Endothelial cell (in vitro differentiated cells): ENCODE results near the gene EXOSC2. TPM values are rescaled to one million over a fixed set of nuclear protein-coding genes. Genes with fewer than 3 reads are reported as not detected.

Source experiments
- DNase-seq: peaks from one replicate; pipeline ENCODE4 v3.0.0; 2021; ENCODE audit warnings: low spot score
- H3K27ac Mint-ChIP-seq: one replicate; pipeline ENCODE4 v1.8.0; 2021; ENCODE audit warnings: mixed read lengths, inconsistent platforms; ENCODE audit not compliant: unreplicated experiment
- H3K27me3 Mint-ChIP-seq: one replicate; pipeline ENCODE4 v1.8.0; 2021; ENCODE audit warnings: mild to moderate bottlenecking, moderate library complexity, mixed read lengths, inconsistent platforms; ENCODE audit not compliant: unreplicated experiment
- H3K36me3 Mint-ChIP-seq: one replicate; pipeline ENCODE4 v1.8.0; 2021; ENCODE audit warnings: mild to moderate bottlenecking, low read depth, mixed read lengths, inconsistent platforms; ENCODE audit not compliant: unreplicated experiment
- H3K4me1 Mint-ChIP-seq: one replicate; pipeline ENCODE4 v1.8.0; 2021; ENCODE audit warnings: mild to moderate bottlenecking, mixed read lengths, inconsistent platforms; ENCODE audit not compliant: unreplicated experiment
- H3K4me3 Mint-ChIP-seq: one replicate; pipeline ENCODE4 v1.8.0; 2021; ENCODE audit warnings: mild to moderate bottlenecking, mixed read lengths, inconsistent platforms; ENCODE audit not compliant: unreplicated experiment
- H3K9me3 Mint-ChIP-seq: one replicate; pipeline ENCODE4 v1.8.0; 2021; ENCODE audit warnings: mixed read lengths, inconsistent platforms; ENCODE audit not compliant: unreplicated experiment
- total RNA-seq: library from RNA; stranded (reverse); fragmentation: NEBNext Ultra II Directional; extraction: Animal tissue kit (Norgen Biotek cat#: 25700); gene quantifications from one replicate; pipeline ENCODE4 v1.2.1, GENCODE V29; 2021; ENCODE audit not compliant: unreplicated experiment
- TF ChIP-seq, protein P1 (sequence below): fragments of 200-600 bp; sonication (generic); IDR thresholded peaks from one replicate; pipeline ENCODE4 v1.5.0; 2021; ENCODE audit warnings: antibody characterized with exemption; ENCODE audit not compliant: unreplicated experiment

Gene EXOSC2
- total RNA-seq, 1 donor from 2014 or later: 26.0 TPM

- Mint-ChIP-seq H3K27me3 (peaks cover 1% of the 10 kb centered on the region), H3K36me3 (peaks cover 6% of the 10 kb centered on the region), H3K9me3 (no peaks in the 10 kb centered on the region), H3K4me1 (peaks cover 26% of the 10 kb centered on the region), H3K4me3 (no peak overlapping the region), H3K27ac (peak overlapping the region; percentile 57)
- DNase-seq: no peak
- TF ChIP-seq, protein P1, sequence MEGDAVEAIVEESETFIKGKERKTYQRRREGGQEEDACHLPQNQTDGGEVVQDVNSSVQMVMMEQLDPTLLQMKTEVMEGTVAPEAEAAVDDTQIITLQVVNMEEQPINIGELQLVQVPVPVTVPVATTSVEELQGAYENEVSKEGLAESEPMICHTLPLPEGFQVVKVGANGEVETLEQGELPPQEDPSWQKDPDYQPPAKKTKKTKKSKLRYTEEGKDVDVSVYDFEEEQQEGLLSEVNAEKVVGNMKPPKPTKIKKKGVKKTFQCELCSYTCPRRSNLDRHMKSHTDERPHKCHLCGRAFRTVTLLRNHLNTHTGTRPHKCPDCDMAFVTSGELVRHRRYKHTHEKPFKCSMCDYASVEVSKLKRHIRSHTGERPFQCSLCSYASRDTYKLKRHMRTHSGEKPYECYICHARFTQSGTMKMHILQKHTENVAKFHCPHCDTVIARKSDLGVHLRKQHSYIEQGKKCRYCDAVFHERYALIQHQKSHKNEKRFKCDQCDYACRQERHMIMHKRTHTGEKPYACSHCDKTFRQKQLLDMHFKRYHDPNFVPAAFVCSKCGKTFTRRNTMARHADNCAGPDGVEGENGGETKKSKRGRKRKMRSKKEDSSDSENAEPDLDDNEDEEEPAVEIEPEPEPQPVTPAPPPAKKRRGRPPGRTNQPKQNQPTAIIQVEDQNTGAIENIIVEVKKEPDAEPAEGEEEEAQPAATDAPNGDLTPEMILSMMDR: no peak
Observed at GRCh38 chr9:130743656-130744055, 50.1 kb downstream of the EXOSC2 start.

DNA sequence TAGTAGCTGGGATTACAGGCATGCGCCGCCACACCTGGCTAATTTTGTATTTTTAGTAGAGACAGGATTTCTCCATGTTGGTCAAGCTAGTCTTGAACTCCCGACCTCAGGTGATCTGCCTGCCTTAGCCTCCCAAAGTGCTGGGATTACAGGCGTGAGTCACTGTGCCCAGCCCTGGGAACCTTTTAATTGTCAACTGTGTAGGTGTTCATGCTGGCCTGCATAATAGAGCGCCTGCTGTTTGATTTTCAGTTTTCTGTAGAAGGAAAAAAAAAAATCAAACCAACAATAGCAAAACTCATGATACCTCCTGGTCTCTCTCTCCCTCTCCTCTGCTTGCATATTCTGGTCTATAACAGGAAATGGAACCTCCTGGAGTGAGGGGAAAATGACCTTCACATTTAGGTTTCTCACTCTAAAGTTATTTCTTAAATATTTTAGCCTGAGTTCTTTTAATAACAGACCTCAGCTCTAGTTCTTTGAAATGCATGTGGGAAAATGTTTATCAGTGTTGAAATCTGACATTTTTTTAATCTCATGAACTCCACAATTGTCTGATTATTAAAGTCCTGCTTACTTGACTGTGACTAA is 51.7 kb downstream of the EXOSC2 start:
- Mint-ChIP-seq H3K4me3 (no peak overlapping the region), H3K27me3 (peaks cover 1% of the 10 kb centered on the region), H3K36me3 (peaks cover 5% of the 10 kb centered on the region), H3K27ac (peak overlapping the region; percentile 88), H3K9me3 (no peaks in the 10 kb centered on the region), H3K4me1 (peaks cover 26% of the 10 kb centered on the region)
- no peak for DNase-seq
- TF ChIP-seq, protein P1: no peak

DNA sequence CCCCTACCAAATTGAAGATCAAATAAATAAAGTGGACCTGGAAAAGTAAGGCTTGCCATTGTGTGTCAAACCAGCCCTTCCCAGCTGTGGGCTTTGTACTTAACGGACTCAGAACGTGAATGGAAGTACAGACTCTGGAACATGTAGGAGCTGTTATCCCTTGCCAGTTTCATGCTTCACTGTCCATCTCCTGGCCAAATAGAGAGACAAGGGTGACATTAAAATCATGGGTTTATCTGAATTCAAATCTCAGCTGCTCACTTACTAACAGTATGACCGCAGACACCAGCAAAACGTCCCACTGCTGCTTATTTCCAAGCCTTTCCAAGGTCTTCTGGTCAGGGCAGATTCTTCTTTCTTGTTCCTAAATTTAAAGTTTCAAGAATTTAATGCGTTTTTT is 52.2 kb downstream of the EXOSC2 start:
- Mint-ChIP-seq H3K27me3 (peaks cover 1% of the 10 kb centered on the region), H3K9me3 (no peaks in the 10 kb centered on the region), H3K4me1 (peaks cover 23% of the 10 kb centered on the region), H3K36me3 (no peaks in the 10 kb centered on the region), H3K27ac (peak overlapping the region; percentile 88), H3K4me3 (no peak overlapping the region)
- TF ChIP-seq, protein P1: no peak
- no peak for DNase-seq

- Mint-ChIP-seq H3K4me1 (peaks cover 23% of the 10 kb centered on the region), H3K27ac (peak overlapping the region; percentile 57), H3K36me3 (no peaks in the 10 kb centered on the region), H3K4me3 (no peak overlapping the region), H3K9me3 (no peaks in the 10 kb centered on the region), H3K27me3 (peaks cover 1% of the 10 kb centered on the region)
- TF ChIP-seq, protein P1: no peak
- no peak for DNase-seq
Observed at GRCh38 chr9:130746434-130747212, 53.0 kb downstream of the EXOSC2 start.

DNA sequence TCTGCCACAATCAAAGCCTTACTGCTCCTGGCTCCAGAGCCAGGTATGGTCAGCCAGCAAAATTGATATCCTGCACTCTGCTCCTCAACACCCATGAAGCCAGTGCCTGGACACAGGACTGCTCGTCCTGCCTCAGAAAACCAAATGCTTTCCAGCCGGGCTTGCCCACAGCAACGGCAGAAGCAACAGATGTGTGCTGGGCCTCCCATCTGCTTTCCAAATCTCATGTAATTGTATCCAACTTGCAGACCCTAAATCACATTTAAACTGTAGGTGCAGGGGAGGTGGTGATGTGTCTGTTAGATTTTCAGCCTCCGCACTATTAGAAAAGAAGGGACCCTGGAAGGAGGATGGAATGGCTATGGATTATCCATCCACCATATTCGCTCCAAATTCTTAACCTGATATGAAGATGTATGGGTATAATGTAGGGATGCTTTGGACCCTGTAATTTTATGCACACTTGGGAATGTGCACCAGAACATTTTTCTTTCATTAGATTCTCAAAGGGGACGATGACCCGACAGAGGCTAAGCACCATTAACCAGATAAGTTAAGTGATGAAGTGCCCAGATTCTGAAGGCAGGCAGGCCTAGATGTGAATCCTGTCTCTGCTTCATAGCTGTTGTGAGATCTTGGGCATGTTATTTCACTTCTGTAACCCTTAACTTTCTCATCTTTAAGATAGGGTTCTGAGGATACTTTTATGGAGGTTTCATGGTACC is 58.2 kb downstream of the EXOSC2 start:
- TF ChIP-seq, protein P1: no peak
- Mint-ChIP-seq H3K27ac (no peak overlapping the region), H3K4me1 (peaks cover 26% of the 10 kb centered on the region), H3K36me3 (no peaks in the 10 kb centered on the region), H3K4me3 (no peak overlapping the region), H3K27me3 (peaks cover 1% of the 10 kb centered on the region), H3K9me3 (no peaks in the 10 kb centered on the region)
- DNase-seq: no peak
